Retinal pigment epithelial cell (primary cell): ENCODE data around the gene M1AP.

Source experiments
- DNase-seq: peaks from one replicate; pipeline ENCODE4 v3.0.0-alpha.2; 2010; ENCODE audit warnings: low read depth
- H3K4me3 ChIP-seq: 2 replicates; pipeline ENCODE4 v1.5.1; 2011; ENCODE audit warnings: mild to moderate bottlenecking, low read length, control low read depth, moderate library complexity
- CTCF ChIP-seq: conservative IDR thresholded peaks from 2 replicates; pipeline ENCODE4 v1.5.1; 2011; ENCODE audit warnings: low read depth, low read length, control low read depth, inconsistent platforms

The M1AP gene

GRCh38 chr2:74515271-74515980 lies 132.7 kb downstream of the M1AP start:
- DNase-seq = no peak
- H3K4me3 ChIP-seq = no peak overlapping the region
- no peak for TF ChIP-seq CTCF

- no peak within 1 kb of the TSS for H3K4me3 ChIP-seq
- TF ChIP-seq CTCF = no peak
- no peak for DNase-seq
These were observed 133.5 kb downstream of the M1AP start, which contains the start of gene TLX2 for GRCh38 chr2:74514368-74515270. TLX2 (plus strand) TSS chr2:74514450; CDS start chr2:74514807, 357 bp downstream.

GRCh38 chr2:74513605-74514367 lies 134.3 kb downstream of the M1AP start:
- DNase-seq = no peak

GRCh38 chr2:74512744-74513604 lies 135.2 kb downstream of the M1AP start:
- DNase-seq = no peak
- TF ChIP-seq CTCF = no peak

More at GRCh38 chr2:74513605-74514367, 134.3 kb downstream of the M1AP start:
- no peak overlapping the region for H3K4me3 ChIP-seq
- no peak for TF ChIP-seq CTCF

GRCh38 chr2:74511104-74511989 lies 136.8 kb downstream of the M1AP start:
- no peak overlapping the region for H3K4me3 ChIP-seq
- TF ChIP-seq CTCF = no peak
- DNase-seq = no peak

More at GRCh38 chr2:74512744-74513604, 135.2 kb downstream of the M1AP start:
- H3K4me3 ChIP-seq = no peak overlapping the region
